ENCODE measurements around the gene XYLB. TPM values are rescaled to one million over a fixed set of nuclear protein-coding genes. Genes with fewer than 3 reads are reported as not detected.

XYLB gene
- total and polyA plus RNA-seq, 2 of the 13 experiments (the other 11 are each of a cell fraction or from before 2014, with no cell fraction given): 25.9 to 30.0 TPM

- H3K4me2 ChIP-seq (ENCODE audit: low read depth, low read length): peak overlapping the region; percentile 97
- ChIA-PET POLR2A (interaction anchor here (0.6 to 2.0 kb wide), 5 partner anchors 25 to 321 kb away, joined by 4 to 10 read pairs (median 6); partner anchors contain the start of gene XYLB), CTCF (ENCODE audit: low intra/inter-chr PET ratio, low total read pairs) (no interaction called here)
- WGBS (ENCODE audit: low lambda C conversion rate): 0% methylated on average over 20 of the region's 78 CpGs
- intact Hi-C loops (cut with micrococcal nuclease; ENCODE audit: unreplicated experiment) (no loop called here), in situ Hi-C loops (cut with HindIII; ENCODE audit: extremely low pct_ligation_motif_present, low pct_unique_long_range_greater_than_20kb) (loop anchor here (25.0 kb wide), 1 partner anchor 317 kb away; the partner anchor contains the start of genes ACAA1 and MYD88)
- H3K4me1 ChIP-seq (ENCODE audit: insufficient read depth, low read length): peaks cover 37% of the 10 kb centered on the region
- ATAC-seq (peak; percentile 49), FAIRE-seq (no peak), DNase-seq (ENCODE audit: low spot score) (no peak)
- H3K4me3 ChIP-seq (replicated peaks in 1 of 3; ENCODE audit: insufficient read depth in 1 of 3, low read depth in 2 of 3, low read length in 3 of 3): peak overlapping the region; percentile 55 to 79 (median 64)
- H3K27me3 ChIP-seq (ENCODE audit: control insufficient read depth in 1 of 2, insufficient read depth in 2 of 2, low read length in 2 of 2): no peaks in the 10 kb centered on the region
- no peaks in the 10 kb centered on the region for H3K9me3 ChIP-seq (ENCODE audit: low read length)
- no peaks in the 10 kb centered on the region; a peak in 1 of 5 replicates for H3K36me3 ChIP-seq (replicated peaks in 1 of 2; ENCODE audit: control insufficient read depth in 1 of 2, insufficient read depth in 2 of 2, low read length in 2 of 2)
- H4K20me1 ChIP-seq (ENCODE audit: insufficient read depth, low read length): peaks cover 32% of the 10 kb centered on the region
- peak overlapping the region; percentile 94 for H3K9ac ChIP-seq (ENCODE audit: insufficient read depth, low read depth, low read length)
- H2AFZ ChIP-seq (ENCODE audit: low read length): no peak overlapping the region
- TSS peak; percentile 53 for BruUV-seq (replicated peaks)
- H3K79me2 ChIP-seq (ENCODE audit: insufficient read depth, low read length): peaks cover 49% of the 10 kb centered on the region
- peak overlapping the region; percentile 86 for H3K27ac ChIP-seq (ENCODE audit: extremely low read length, insufficient read depth, low read length)
- TF ChIP-seq, protein P1, sequence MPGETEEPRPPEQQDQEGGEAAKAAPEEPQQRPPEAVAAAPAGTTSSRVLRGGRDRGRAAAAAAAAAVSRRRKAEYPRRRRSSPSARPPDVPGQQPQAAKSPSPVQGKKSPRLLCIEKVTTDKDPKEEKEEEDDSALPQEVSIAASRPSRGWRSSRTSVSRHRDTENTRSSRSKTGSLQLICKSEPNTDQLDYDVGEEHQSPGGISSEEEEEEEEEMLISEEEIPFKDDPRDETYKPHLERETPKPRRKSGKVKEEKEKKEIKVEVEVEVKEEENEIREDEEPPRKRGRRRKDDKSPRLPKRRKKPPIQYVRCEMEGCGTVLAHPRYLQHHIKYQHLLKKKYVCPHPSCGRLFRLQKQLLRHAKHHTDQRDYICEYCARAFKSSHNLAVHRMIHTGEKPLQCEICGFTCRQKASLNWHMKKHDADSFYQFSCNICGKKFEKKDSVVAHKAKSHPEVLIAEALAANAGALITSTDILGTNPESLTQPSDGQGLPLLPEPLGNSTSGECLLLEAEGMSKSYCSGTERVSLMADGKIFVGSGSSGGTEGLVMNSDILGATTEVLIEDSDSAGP (CRISPR knock-in tag; IDR thresholded peaks at IDR 0.05; ENCODE audit: borderline replicate concordance): 0 out of 2 replicates have a peak, but pooled peaks have one; percentile 6
- TF ChIP-seq ZNF562 (CRISPR knock-in tag; IDR thresholded peaks at IDR 0.05; ENCODE audit: borderline replicate concordance) (no peak), ZBTB4 (CRISPR knock-in tag; IDR thresholded peaks at IDR 0.05; ENCODE audit: borderline replicate concordance) (no peak), LCORL (IDR thresholded peaks at IDR 0.05) (no peak), LCORL (CRISPR knock-in tag; IDR thresholded peaks at IDR 0.05) (peak; percentile 27; the same call in 1 of the 2 replicates), SAP130 (CRISPR knock-in tag; IDR thresholded peaks at IDR 0.05; ENCODE audit: low read depth) (0 out of 2 replicates have a peak, but pooled peaks have one; percentile 7), NR2C2 (CRISPR knock-in tag; IDR thresholded peaks at IDR 0.05; ENCODE audit: borderline replicate concordance) (no peak), ZBTB49 (CRISPR knock-in tag; IDR thresholded peaks at IDR 0.05; ENCODE audit: borderline replicate concordance) (no peak), TBP (CRISPR knock-in tag; IDR thresholded peaks at IDR 0.05) (no peak), ZSCAN25 (CRISPR knock-in tag; IDR thresholded peaks at IDR 0.05) (no peak; the same call in 1 of the 2 replicates), ZMAT3 (CRISPR knock-in tag; conservative IDR thresholded peaks at IDR 0.05) (peak; percentile 4; the same call in 1 of the 2 replicates), SAFB2 (CRISPR knock-in tag; IDR thresholded peaks at IDR 0.05; ENCODE audit: borderline replicate concordance, low read depth) (no peak), ZFX (CRISPR knock-in tag; IDR thresholded peaks at IDR 0.05; ENCODE audit: low read depth) (peak; percentile 35), ELF3 (CRISPR knock-in tag; IDR thresholded peaks at IDR 0.05) (no peak)
- TF ChIP-seq, protein P2, sequence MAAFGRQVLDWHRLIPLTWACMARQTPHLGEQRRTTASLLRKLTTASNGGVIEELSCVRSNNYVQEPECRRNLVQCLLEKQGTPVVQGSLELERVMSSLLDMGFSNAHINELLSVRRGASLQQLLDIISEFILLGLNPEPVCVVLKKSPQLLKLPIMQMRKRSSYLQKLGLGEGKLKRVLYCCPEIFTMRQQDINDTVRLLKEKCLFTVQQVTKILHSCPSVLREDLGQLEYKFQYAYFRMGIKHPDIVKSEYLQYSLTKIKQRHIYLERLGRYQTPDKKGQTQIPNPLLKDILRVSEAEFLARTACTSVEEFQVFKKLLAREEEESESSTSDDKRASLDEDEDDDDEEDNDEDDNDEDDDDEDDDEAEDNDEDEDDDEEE (CRISPR knock-in tag; IDR thresholded peaks at IDR 0.05): 0 out of 2 replicates have a peak, but pooled peaks have one; percentile 14
Observed at GRCh38 chr3:38454178-38454883, 107.7 kb downstream of the XYLB start.

All from HepG2 (cell line).